HG02870 (cell line): ENCODE results near the gene ADAMTS3.

Experiments used
- ATAC-seq: cut with Tn5 transposase; IDR thresholded peaks from one replicate; pipeline ENCODE4 v1.9.1; 2021; ENCODE audit warnings: mild to moderate bottlenecking, moderate library complexity; ENCODE audit not compliant: unreplicated experiment

The ADAMTS3 gene

DNA sequence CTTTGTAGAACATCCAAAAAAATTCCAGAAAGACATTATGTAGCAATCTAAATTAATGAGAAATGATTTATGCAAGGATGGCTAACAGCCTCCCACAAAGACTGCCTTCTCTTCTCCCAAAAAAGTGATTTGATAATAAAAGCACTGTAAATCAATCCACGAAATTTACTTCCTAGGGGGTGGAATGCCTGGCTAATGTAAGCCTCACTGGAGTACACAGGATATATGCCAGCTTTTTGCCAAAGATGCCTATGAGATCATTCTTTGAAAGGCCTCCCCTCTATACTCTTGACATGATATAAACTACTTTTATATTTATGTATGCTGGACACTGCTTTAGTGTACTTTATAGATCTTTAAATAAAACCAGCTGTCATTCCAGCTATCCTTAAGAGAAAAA, 211.1 kb downstream of the ADAMTS3 start:
- ATAC-seq = no peak

DNA sequence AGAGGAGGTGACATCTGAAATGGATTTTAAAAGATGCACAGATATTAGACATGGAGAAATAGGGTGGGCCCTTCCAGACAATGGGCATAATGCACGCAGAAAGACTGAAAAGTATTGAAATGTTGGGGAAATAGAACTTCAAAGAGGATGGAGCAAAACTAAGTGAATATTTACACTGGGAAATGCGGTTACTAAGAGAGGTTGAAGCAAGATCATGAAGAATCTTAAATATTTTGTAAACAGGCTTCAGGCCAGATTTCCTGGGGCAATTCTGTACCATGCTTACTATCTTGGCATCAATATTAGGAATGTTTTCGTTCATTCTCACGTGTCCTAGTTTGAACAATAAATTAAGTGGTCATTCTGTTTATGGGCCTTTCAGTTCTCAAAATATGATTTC, 216.3 kb downstream of the ADAMTS3 start:
- ATAC-seq = no peak

DNA sequence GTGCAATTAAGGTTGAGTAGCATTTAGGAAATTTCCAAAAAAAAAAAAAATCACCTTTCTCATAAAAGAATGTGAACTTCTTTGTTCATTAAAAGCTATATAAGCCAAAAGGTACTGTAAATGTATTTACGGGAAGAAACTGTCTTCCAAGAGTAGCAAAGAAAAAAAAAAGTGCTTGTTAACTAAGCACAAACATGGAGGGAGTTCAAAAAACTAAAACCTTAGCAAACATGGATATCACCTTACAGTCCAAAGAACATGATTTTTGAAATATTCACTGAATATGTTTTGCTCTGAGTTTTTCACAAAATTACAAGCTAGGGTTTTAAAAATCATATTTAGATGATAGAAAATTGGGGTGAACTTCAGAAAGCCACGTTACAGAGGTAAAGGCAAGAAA, 217.5 kb downstream of the ADAMTS3 start:
- no peak for ATAC-seq

DNA sequence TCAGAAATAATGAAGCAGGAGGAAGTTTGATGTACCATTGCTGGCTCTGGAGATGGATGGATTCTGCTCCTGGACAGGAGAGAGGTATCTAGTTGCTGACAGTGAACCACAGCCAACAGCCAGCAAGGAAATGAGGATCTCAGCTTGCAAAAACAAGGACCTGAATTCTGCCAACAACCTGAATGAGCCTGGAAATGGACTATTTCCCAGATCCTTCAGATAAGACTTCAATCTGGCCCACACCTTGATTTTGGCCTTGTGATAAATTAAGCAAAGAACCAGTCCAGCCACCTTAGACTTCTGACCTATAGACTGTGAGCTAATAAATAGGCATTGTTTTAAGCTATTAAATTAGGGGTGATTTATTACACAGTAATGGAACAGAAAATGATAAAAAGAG, 220.3 kb downstream of the ADAMTS3 start:
- ATAC-seq = no peak

DNA sequence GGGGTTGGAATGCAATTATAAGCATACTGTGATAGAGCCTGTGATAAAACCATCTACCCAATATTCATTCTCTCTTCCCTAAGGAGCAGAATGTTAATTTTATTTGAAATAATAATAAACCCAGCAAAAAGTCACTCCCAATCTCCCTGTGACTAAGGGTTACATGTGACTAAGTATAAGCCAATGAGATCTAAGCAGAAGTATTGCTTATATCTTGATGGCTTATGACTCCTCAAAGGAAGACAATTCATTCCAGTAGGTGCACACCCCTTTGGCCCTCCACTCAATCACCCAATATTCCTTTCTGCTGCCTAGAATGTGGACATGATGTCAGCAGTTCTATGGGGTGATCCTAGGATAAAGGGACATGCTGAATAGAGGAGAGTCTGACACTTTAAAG, 224.6 kb downstream of the ADAMTS3 start:
- ATAC-seq = no peak

DNA sequence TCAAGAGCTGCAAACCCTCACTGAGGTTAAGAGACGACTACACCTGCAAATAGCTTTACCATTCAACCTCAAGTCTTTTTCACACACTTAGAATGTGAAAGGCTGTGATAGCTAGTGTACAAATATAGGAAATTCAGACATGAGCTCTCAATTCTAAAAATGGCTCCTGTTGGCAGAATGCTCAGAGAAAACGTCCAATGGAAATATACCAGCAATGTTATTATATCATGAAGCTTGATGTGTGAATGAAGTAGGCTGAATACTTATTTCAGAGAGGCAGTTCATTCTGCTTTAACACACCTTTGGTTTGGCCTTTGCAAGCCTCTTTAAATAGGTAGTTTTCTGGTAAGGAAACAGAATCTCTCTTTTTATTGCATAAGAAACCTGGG, 227.6 kb downstream of the ADAMTS3 start:
- ATAC-seq = no peak

DNA sequence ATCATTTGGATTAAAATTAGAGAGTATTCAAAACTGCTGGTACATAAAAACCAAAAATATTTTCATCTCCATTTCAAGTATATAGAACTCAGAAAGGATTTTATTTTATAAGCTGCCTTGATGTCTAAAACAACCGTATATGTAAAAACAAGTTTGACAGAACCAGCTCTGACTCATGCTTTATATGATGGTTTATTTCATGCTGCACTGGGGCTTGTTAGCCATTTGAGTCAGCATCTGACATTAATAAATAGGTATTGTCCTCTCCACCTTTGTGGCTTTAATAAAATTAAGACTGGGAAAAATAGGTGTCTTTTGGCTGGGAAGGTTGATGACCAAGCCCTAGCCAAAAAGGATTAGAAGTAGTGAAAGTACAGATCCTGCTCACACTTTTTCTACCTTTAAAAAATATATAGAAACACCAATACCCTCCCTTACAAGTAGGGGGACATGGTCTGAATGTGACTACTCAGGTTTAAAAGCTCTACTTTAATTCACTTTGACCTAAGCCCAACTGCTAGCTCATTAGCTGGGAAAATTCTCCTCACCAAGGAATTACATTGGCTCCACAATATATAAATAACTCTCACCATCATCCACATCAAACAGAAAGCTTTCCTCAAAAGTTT, 228.1 kb downstream of the ADAMTS3 start:
- no peak for ATAC-seq

DNA sequence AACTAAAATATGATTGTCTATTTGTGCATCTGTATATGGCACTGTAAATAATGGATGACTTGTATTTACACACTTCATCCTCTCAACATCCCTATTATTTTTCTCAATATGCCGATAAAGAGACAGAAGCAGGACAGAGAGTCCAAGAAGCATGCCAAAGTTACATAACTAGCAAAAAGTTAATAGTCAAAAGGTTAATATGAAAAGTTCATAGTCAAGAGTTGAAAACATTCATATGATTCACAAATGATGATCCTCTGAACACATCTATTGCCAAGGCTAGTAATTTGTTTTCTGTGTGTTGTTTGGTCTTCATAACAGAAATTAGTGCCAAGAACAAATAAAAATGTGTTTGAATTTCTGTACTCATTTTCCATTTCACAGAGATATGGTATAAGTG, 231.0 kb downstream of the ADAMTS3 start:
- no peak for ATAC-seq

DNA sequence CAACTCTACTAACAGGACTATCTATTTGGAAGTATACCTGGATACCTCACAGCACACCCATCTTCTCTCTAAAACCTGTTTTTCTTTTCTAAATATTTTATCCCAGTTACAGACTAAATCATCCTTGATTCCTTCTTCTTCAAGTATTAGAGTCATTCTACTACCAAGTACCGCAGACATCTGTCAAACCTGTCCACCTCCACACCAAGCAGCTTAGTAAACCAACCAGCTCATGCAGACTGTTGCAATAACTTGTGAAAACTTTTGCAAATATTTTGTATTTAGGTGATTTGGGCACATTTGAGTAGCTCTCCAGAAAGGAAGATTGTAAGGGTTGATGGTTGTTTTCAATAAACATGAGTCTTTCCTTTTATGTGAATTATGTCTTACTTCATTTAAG, 238.6 kb downstream of the ADAMTS3 start:
- no peak for ATAC-seq

DNA sequence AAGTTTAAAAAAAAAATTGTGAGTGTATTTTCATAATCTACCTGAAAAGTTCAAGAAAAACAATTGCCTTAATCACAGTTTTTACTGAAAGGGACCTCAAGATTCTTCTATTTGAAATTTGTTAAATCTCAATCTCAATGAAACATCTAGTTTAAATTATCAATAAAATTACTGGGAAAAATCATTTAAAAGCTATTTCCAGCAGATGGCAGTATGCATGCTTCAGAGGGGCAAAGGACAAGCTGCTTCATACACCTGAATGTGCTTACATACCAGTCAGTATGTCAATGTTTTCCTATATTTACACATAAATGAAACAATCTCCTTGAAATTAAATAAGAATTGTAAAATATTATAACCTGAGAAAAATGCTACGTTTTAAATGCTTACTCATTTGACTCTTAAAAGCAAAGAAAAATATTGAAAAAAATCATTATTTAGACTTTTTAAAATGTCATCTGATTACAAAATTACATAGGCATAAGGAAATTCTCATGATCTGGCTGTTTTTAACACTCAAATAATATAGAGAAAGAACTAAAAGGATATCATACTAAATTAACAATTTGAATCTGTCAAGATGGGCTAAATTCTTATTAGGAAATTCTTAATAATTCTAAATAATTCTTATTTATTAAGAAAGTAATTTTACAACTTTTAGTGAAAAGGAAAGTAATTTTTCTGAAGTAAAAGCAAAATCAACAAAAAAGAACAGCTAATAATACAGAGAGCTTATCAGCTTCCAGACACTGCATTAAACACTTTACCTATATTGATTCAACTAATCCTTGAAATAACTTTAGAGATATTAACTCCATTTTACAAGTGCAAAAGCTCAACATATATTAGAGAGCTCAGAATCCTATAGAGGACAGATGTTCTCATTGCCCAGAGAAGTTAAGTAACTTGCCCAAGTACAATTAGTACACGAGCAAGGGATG, 242.1 kb downstream of the ADAMTS3 start:
- ATAC-seq = no peak

DNA sequence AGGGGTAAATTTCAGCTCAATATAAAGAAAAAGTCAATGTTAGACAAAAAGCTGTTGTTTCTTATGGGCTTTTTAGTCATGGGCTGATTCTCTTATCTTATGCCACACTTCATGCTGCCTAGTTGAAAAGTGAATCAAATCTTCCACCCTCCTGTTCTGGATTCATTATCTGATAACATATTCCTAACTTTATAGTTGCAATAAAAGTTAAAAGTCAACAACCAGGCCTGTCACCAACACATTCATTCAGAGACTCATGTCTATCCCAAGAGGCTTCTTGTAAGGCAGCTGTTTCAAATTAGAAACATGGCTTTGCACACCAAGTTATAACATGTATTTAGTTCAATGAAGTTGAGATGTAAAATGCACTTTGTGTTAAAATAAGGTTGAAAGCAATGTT, 243.8 kb downstream of the ADAMTS3 start:
- no peak for ATAC-seq

DNA sequence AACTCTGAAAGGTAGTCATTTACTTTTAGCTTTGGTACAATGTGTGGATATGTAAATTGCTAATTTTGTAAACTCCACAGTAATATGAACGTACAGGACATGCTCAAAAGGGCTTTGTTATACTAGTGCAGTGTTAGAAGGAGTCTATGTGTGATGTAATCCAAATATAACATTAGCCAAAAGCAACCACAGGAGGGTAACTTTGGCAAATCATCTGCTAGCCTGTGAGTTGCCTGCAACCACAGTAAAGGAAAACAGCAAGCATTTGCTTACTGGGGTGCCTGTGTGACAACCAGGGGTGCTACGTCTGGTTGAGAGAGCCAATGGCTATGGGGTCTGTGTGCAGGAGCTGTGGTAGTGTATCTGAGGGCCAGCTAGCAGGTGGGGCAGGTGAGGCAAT, 245.8 kb downstream of the ADAMTS3 start:
- ATAC-seq = no peak

DNA sequence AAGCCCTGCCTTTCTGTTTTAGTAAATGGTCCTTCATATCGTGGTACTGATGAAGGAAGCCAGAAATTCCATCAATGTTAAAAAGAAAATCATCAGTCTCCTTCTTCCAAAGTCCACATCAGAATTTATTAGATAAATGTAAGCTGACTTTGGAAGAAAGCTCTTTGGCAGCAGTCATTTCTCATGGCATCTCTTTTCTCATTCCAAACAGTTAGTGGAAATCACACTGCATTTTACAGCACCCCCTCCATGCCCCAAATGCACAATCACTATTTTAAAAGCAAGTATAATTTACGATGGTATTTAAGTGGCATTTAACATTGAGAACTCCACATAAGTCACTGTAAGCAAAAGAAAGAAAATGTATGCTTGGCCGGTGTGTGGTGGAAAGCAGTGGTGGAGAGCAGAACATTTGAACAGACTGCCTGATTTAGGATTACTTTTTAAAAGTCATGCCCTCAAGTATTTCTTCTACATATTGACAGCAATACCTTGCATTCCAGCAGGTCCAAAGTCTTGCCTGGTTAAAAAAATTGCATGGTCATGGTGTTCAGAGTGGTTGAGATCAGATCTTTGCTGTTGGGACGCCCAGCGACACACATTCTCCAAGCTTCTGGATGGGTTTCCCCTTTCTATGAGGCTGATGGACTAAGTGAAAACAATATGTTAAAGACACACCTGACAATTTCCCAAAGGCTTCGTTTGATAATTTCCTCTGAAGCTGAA, 248.6 kb downstream of the ADAMTS3 start:
- ATAC-seq = no peak

DNA sequence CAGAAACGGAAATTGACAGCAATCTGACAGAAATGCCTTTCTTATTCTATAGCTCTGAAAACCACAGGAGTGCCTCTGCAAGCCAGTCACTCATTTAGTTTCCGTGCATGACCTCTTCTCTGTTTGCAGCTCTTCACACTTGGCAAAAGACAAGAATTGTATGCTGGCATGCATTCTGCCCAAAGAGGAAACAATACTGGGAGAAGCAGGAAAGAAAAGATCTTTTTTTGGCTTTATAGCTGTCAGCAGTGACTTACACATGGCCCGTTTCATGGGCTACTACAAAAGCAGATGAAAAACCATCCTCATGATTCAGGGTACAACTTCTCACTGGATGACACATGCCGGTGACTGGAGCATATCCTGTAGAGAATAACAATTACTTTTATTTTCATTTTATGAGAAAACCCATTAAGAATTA, 249.4 kb downstream of the ADAMTS3 start:
- ATAC-seq = no peak

DNA sequence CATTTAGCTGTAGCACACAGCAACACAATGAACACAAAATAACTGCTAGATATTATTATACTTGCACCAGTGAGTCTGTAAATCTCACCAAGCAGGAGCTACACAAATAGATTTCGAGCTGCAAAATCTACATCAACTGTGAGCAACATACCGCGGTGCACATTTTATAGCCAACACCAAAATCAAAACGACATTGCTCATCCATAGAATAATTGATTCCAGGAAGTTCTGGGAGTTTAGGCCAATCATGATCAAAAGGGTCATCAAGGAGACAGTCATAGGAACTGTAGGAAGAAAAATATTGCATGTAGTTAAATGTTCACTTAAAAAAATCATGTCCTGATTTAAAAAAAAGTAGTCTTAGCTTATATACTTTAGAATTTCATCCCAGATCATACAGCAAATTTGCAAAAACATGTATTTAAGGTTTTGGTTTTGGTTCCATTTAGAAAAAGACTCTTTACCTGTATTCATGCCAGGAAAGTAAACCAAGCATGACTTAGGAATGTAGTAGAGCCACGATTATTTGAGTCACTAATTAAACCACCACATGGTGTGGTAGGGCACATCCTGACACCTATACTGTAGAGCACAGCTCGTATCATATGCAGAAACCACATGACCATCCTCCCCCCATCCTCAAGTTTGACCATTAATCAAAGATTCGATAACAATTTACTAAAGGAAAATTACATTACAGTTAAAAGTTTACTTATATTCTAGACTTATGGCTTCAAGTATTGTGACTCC, 250.4 kb downstream of the ADAMTS3 start:
- no peak for ATAC-seq

DNA sequence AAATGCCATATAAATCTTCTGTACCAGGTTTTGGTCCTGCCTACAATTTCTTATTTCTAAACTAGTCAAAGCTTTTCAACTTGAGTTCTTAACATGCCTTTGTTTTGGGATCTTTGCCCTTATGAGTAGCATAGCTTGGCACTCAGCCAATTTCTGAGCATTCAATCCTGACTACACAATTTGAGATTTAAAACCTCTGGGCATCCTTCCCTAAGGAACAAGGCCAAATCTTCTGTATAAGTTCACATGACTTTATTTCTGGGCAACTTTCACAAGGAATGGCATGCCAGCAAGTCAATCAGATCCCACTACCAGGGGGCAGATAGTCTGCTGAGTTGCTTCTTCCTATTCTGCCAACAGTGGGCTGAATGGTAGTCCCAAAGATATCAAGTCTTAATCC, 254.2 kb downstream of the ADAMTS3 start:
- ATAC-seq = no peak

DNA sequence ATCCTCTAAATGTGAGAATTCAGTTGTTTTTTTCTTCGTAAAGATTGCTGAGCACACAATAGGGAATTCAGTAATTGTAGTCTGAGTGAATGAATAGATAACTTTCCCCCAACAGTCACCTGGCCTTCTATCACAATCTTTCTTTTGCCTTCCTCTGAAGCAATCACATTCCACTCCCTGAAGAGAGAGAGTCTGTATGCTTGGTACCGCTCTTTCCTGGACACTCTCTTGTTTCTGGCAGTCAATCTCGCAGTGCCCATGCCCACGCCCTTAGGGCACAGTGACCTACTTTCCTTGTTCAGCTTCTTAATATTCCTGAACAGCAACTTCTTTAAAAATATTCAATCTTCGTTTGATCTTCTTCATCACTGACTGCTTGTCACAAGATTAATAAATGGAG, 255.9 kb downstream of the ADAMTS3 start:
- ATAC-seq = no peak

DNA sequence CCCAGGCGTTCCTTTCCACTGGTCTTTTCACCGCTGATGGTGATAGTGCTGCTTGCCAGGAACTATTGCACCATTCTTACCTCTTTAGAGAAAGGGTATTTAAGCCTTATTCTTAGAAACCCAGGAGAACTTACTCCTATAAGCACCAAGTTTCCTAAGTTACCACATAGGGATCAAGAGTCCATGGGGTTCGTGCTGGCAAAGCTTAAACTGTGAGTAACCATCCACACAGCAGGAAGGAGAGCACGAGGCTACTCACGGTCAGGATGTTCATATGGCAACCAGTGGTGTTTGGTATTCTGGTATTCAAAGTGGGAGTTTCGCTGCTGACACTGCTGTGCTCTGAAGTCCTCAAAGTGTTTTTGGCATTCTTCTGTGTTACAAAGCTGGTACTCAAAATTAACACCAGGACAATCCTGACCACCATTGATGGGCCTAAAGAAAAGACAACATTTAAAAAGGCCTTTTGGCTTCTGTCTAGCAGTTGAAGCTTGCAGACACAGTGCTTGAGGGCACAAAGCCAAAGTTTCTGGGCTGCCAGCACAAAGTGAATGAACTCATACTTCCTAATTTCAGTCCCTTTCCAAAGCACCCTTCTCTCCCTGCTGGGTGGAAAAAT, 256.9 kb downstream of the ADAMTS3 start:
- ATAC-seq = no peak

DNA sequence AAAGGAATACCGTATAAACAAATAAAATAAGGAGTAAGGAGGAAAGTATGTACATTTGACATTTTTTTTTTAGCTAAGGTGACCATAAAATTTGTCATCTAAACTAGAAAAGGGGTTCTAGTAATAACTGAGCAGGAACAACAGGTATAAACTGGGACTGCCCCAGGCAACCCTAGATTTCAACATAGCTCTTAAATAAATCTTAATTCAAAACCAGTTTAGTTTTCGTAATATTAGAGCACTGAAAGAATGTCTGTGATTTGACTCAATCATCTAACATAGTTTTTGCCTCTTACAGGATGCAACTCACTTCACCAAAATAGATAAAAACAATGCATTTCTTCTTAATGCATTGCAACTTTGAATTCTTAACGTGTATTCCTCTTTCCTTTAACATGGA, 257.7 kb downstream of the ADAMTS3 start:
- ATAC-seq = no peak

DNA sequence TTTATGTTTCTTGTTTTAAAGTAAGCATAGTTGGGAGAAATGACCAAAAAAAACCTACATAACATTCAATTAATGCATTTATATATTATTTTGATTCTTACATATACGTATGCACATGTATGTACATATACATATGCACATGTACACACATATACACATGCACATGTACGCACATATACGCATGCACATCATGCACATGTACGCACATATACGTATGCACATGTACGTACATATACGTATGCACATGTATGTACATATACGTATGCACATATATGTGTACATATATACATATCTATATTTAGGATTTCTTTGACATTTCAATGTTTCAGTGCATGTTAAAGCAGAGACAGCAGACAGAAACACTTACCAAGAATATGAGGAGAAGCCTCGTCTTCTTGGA, 263.4 kb downstream of the ADAMTS3 start:
- no peak for ATAC-seq

DNA sequence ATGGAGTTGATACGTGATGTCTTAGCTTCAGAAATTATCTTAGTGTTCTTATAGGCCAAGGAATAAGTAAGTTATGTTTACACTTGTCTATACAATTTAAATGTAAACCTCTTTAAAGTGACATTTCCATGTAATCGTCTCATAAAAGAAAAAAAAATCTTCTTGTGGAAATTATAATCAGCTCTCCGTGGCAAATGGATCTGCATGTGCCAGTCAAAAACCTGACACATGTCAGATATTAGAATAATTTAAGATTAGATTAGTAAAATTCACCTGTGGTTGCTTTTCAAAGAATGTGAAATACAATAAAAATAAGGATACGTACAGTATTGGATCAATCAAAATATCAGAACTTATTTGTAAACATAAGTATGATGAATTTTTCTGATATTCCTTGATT, 263.9 kb downstream of the ADAMTS3 start:
- ATAC-seq = no peak
